Measurements from ENCODE around the gene CDKL4.

- no peak for TF ChIP-seq CTCF (IDR thresholded peaks at IDR 0.05)
- TF ChIP-seq POLR2A (IDR thresholded peaks at IDR 0.05), result no peak
- no peak for TF ChIP-seq POLR2AphosphoS5 (IDR thresholded peaks at IDR 0.05)
These were observed 92.8 kb downstream of the CDKL4 start for GRCh38 chr2:39150890-39151497.
